ENCODE measurements around the gene NMT1. TPM values are rescaled to one million over a fixed set of nuclear protein-coding genes. Genes with fewer than 3 reads are reported as not detected.

Gene NMT1
- total and polyA plus RNA-seq, 2 of the 13 experiments (the other 11 are each of a cell fraction or from before 2014, with no cell fraction given): 75.7 to 142 TPM

GRCh38 chr17:45149669-45150664 is 88.8 kb downstream of the NMT1 start (continued):
- TF ChIP-seq ZNF318 (CRISPR knock-in tag; IDR thresholded peaks at IDR 0.05): no peak; the same call in 1 of the 2 replicates
- peak; percentile 77; the same call in 1 of the 2 replicates for TF ChIP-seq IRF9 (CRISPR knock-in tag; IDR thresholded peaks at IDR 0.05; ENCODE audit: borderline replicate concordance)
- TF ChIP-seq FOXM1 (CRISPR knock-in tag; IDR thresholded peaks at IDR 0.05): no peak
- TF ChIP-seq MAF1 (CRISPR knock-in tag; IDR thresholded peaks at IDR 0.05; ENCODE audit: borderline replicate concordance): 0 out of 2 replicates have a peak, but pooled peaks have one; percentile 38
- 0 out of 2 replicates have a peak, but pooled peaks have one; percentile 34 for TF ChIP-seq ZNF414 (CRISPR knock-in tag; IDR thresholded peaks at IDR 0.05)
- 0 out of 2 replicates have a peak, but pooled peaks have one; percentile 74 for TF ChIP-seq ZNF556 (CRISPR knock-in tag; IDR thresholded peaks at IDR 0.05; ENCODE audit: borderline replicate concordance)
- TF ChIP-seq MTF2 (CRISPR knock-in tag; IDR thresholded peaks at IDR 0.05; ENCODE audit: borderline replicate concordance): no peak
- no peak for TF ChIP-seq SP1 (IDR thresholded peaks at IDR 0.05)
- TF ChIP-seq SP1 (CRISPR knock-in tag; IDR thresholded peaks at IDR 0.05): no peak
- 0 out of 2 replicates have a peak, but pooled peaks have one; percentile 21 for TF ChIP-seq CREBL2 (CRISPR knock-in tag; IDR thresholded peaks at IDR 0.05; ENCODE audit: borderline replicate concordance)
- 0 out of 2 replicates have a peak, but pooled peaks have one; percentile 31 for TF ChIP-seq MIER3 (CRISPR knock-in tag; IDR thresholded peaks at IDR 0.05; ENCODE audit: borderline replicate concordance)
- no peak for TF ChIP-seq FIP1L1 (IDR thresholded peaks at IDR 0.05; ENCODE audit: borderline replicate concordance, insufficient read depth, low read depth, low read length)
- peak; percentile 9; the same call in 1 of the 2 replicates for TF ChIP-seq STAG1 (CRISPR knock-in tag; IDR thresholded peaks at IDR 0.05)
- peak; percentile 65; the same call in 1 of the 2 replicates for TF ChIP-seq ZFP91 (CRISPR knock-in tag; IDR thresholded peaks at IDR 0.05; ENCODE audit: borderline replicate concordance)

Measured in HepG2 (cell line).